Measurements from ENCODE around the gene NCAM1. TPM values are rescaled to one million over a fixed set of nuclear protein-coding genes. Genes with fewer than 3 reads are reported as not detected.

The NCAM1 gene
- total RNA-seq, 1 donor from 2014 or later: 33.6 TPM

DNA sequence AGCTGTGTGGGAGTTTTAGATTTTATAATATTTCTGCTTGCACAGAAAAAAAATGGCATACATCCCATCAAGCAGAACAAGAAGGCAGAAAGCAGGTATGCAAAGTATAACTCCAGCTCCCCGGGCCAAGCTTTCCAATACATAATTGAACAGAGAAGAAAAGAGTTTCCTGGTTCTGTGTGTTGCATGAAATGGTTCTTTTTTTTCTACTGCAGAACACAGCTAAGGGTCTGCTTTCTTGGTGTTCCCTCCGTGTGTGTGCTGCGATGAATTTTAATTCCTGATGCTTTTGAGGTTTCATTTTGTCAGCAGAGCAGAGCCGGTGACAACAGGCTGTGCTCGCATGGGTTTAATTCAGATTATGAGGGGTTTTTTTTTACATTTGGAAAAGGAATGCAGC, 282.5 kb downstream of the NCAM1 start:
- Histone ChIP-seq H3K4me1 (peaks cover 11% of the 10 kb centered on the region), H3K4me3 (no peak overlapping the region), H3K36me3 (no peaks in the 10 kb centered on the region)

DNA sequence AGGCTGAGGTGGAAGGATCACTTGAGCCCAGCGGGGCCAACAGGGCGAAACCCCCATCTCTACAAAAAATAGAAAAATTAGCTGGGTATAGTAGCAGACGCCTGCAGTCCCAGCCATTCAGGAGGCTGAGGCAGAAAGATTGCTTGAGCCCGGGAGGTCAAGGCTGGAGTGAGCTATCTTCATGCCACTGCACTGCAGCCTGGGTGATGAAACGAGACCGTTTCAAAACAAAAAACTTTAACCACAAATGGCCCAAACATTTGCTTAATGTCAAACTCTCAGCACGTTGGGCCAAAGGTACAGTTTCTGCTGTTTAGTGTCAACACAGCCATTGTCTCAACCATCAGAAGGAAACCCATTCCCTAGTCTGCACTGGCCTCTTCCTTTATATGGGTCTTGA, 284.0 kb downstream of the NCAM1 start:
- peaks cover 11% of the 10 kb centered on the region for H3K4me1 ChIP-seq
- H3K36me3 ChIP-seq: no peaks in the 10 kb centered on the region
- no peak for TF ChIP-seq POLR2A (IDR thresholded peaks at IDR 0.05)
- no peak for TF ChIP-seq POLR2AphosphoS5 (IDR thresholded peaks at IDR 0.05; ENCODE audit: insufficient read depth in 1 of 2, low read depth in 1 of 2)
- TF ChIP-seq, protein P1, sequence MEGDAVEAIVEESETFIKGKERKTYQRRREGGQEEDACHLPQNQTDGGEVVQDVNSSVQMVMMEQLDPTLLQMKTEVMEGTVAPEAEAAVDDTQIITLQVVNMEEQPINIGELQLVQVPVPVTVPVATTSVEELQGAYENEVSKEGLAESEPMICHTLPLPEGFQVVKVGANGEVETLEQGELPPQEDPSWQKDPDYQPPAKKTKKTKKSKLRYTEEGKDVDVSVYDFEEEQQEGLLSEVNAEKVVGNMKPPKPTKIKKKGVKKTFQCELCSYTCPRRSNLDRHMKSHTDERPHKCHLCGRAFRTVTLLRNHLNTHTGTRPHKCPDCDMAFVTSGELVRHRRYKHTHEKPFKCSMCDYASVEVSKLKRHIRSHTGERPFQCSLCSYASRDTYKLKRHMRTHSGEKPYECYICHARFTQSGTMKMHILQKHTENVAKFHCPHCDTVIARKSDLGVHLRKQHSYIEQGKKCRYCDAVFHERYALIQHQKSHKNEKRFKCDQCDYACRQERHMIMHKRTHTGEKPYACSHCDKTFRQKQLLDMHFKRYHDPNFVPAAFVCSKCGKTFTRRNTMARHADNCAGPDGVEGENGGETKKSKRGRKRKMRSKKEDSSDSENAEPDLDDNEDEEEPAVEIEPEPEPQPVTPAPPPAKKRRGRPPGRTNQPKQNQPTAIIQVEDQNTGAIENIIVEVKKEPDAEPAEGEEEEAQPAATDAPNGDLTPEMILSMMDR (IDR thresholded peaks at IDR 0.05): no peak

More for the DNA sequence above, 282.5 kb downstream of the NCAM1 start:
- no peak for TF ChIP-seq POLR2A (IDR thresholded peaks at IDR 0.05)
- TF ChIP-seq POLR2AphosphoS5 (IDR thresholded peaks at IDR 0.05; ENCODE audit: insufficient read depth in 1 of 2, low read depth in 1 of 2): no peak
- TF ChIP-seq, protein P1 (IDR thresholded peaks at IDR 0.05): no peak
- no peak for DNase-seq (ENCODE audit: extremely low spot score in 2 of 2)
- Histone ChIP-seq H3K9me3 (no peaks in the 10 kb centered on the region), H3K27me3 (no peaks in the 10 kb centered on the region), H3K27ac (peak overlapping the region; percentile 55)
- intact Hi-C loops (cut with DNase I): no loop called here

DNA sequence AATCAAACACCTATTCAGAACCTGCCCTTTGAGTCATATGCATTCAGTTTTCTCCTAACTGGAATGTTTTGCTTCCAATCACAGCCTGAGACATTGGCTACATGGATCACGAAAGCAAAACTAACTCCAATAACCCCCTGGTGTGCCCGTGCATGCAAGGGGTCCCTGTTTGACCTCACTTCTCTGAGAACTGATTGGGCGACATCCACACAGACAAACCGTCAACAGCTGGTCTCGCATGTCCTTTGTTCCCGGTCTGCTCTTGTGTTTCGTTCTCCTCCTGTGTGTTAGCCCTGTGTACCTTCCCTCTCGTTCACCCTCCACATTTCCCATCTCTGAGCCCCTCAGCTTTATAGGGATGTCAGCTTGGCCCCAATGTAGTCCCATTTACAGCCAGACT, 286.0 kb downstream of the NCAM1 start:
- no peak for DNase-seq (ENCODE audit: extremely low spot score in 2 of 2)
- intact Hi-C loops (cut with DNase I): no loop called here
- Histone ChIP-seq H3K4me1 (peaks cover 6% of the 10 kb centered on the region), H3K4me3 (no peak overlapping the region), H3K9me3 (no peaks in the 10 kb centered on the region), H3K36me3 (no peaks in the 10 kb centered on the region), H3K27me3 (no peaks in the 10 kb centered on the region), H3K27ac (no peak overlapping the region)
- TF ChIP-seq POLR2AphosphoS5 (IDR thresholded peaks at IDR 0.05; ENCODE audit: insufficient read depth in 1 of 2, low read depth in 1 of 2) (no peak), POLR2A (IDR thresholded peaks at IDR 0.05) (no peak)
- TF ChIP-seq, protein P1 (IDR thresholded peaks at IDR 0.05): no peak

More for the DNA sequence above, 284.0 kb downstream of the NCAM1 start:
- Histone ChIP-seq H3K4me3 (no peak overlapping the region), H3K9me3 (no peaks in the 10 kb centered on the region), H3K27me3 (no peaks in the 10 kb centered on the region), H3K27ac (no peak overlapping the region)
- intact Hi-C loops (cut with DNase I): no loop called here
- no peak for DNase-seq (ENCODE audit: extremely low spot score in 2 of 2)

DNA sequence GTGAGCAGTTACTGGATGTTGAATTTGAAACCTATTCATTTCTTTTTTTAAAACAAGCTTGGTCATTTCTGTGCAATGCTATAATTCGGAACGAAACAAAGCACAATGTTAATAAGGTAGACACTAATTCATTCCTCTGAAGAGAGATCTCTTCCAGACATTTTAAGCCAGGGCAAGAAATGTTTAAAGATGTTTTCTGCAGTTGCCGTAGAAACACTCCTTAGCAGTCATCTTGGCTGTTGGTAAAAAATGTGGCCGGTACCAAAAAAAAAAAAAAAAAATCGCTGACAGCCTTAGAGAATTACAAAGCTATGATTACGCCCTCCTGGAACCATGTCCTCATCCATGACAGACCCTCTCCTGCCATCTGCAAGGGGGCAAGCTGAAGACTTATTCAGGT, 286.7 kb downstream of the NCAM1 start:
- intact Hi-C loops (cut with DNase I): no loop called here
- no peaks in the 10 kb centered on the region for H3K36me3 ChIP-seq
- no peak for TF ChIP-seq POLR2A (IDR thresholded peaks at IDR 0.05)
- H3K9me3 ChIP-seq: no peaks in the 10 kb centered on the region
- H3K27me3 ChIP-seq: no peaks in the 10 kb centered on the region
- DNase-seq (ENCODE audit: extremely low spot score in 2 of 2): no peak
- no peak overlapping the region for H3K4me3 ChIP-seq
- H3K4me1 ChIP-seq: no peaks in the 10 kb centered on the region
- H3K27ac ChIP-seq: no peak overlapping the region

DNA sequence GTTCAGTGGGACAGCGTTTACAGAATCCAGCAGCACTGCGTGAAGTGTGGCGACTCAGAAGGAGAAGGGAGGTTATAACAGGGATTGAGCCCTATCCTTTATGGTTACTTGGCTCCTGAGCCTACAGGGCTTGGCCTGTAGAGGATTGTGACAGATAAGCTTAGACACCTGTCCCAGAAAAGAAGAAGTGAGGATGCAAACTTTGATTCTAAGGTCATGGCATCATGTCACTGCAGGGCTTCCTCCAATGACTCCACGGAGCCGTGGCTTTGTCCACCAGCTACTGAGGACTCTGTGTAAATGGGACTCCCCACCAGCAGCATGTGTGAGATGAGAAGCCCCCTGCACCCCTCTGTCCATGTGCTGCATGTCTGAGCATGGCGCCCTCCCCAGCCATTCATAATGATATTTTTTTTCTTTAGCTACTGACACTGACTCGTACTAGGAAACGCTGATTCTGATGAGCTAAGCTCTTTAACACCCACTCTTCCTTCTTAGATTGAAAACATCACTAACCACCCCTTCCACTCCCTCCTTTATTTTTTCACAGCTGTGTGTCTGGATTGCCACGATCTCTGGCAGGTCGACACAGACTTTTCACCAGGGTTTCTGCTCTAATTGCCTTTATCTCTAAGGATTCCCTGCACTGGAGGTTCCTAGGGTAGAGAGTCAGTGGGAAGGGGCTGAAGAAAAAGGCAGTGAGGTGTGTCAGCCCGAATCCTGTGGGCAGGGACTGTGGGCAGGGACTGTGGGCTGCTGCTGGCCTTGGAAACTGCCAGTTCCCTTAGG, 287.7 kb downstream of the NCAM1 start:
- Histone ChIP-seq H3K36me3 (no peaks in the 10 kb centered on the region), H3K9me3 (no peaks in the 10 kb centered on the region), H3K27me3 (no peaks in the 10 kb centered on the region), H3K4me1 (no peaks in the 10 kb centered on the region), H3K27ac (no peak overlapping the region), H3K4me3 (no peak overlapping the region)
- intact Hi-C loops (cut with DNase I): no loop called here
- TF ChIP-seq POLR2AphosphoS5 (IDR thresholded peaks at IDR 0.05; ENCODE audit: insufficient read depth in 1 of 2, low read depth in 1 of 2): no peak
- TF ChIP-seq POLR2A (IDR thresholded peaks at IDR 0.05): no peak
- TF ChIP-seq, protein P1 (IDR thresholded peaks at IDR 0.05): no peak
- DNase-seq (ENCODE audit: extremely low spot score in 2 of 2): no peak

Measured in vagina (tissue), 2 donors.